ENCODE measurements around the gene DAAM2.

Gene DAAM2

DNA sequence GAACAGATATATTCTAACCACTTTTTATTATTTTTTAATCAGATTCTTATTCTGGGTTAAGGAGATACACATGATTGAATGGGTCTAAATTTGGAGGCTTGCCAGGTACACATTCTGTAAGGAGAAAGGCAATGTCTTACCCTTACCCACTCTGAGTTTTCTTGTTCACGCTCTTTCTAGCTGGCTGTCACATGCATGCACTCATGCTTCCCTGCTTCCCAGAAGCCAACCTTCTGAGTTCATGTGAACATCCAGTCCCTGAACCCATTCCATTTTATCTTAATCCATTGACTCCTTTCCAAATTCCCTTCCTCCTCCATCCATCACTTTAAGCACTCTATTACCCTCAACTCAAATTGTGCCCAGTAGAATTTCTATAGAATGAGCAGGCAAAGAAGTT is 159.5 kb downstream of the DAAM2 start:
- no peak for DNase-seq (ENCODE audit: low read depth, low spot score)

DNA sequence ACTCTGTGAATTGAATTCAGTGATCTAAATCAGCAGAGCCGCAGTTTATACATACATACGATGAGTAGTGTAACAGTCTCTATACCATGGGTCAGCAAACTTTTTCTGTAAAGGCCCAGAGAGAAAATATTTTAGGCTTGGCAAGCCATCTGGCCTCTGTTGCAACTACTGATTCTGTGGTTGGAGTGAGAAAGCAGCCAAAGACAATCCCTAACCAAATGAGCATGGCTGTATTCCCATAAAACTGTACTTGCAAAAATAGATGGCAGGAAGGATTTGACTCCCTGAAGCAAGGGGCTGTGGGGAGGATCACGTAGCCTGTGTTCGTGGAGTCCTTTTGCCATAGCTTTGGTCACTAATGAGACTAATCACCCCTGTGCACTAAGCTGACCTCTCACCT is 160.0 kb downstream of the DAAM2 start:
- no peak for DNase-seq (ENCODE audit: low read depth, low spot score)

DNA sequence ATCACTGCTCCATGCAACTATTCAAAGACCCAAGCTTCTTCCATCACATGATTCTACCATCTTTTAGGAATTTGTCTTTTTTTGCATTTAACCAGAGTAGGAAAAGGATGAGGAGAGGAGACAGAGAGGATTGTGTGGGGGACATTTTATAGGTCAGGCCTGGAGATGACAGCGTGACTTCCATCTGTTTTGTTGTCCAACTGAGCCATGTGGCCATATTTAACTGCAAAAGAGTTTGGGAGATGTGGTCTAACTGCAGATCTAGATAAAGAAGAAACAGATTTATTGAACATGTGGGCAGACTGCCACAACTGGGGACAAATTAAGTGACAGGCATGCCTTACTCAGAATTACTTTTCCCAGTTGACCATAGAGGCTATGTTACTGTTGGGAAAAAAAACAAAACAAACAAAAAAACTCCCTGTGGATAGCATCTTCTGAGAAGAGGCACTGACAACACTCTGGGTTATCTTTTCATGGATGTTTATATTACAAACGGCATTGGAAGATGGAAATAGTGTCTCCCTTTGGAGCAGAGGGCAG is 161.0 kb downstream of the DAAM2 start:
- DNase-seq (ENCODE audit: low read depth, low spot score), result no peak

All from smooth muscle cell of the brain vasculature (primary cell).